ENCODE results near the gene ALOX15B.

DNA sequence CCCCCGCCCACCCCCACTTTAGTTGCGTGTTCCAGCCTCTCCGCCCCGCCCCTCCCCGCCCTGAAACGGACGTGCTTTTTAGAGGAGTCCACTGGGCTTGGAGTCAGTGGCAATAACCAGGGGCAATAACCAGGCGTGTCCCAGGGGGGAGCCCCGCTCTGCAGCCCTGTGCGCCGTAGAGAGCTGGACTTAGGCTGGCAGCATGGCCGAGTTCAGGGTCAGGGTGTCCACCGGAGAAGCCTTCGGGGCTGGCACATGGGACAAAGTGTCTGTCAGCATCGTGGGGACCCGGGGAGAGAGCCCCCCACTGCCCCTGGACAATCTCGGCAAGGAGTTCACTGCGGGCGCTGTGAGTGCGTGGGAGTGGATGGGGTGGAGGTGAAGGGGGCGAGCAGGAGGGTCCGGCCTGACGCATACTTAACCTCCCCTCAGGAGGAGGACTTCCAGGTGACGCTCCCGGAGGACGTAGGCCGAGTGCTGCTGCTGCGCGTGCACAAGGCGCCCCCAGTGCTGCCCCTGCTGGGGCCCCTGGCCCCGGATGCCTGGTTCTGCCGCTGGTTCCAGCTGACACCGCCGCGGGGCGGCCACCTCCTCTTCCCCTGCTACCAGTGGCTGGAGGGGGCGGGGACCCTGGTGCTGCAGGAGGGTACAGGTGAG, at the start of gene ALOX15B:
- TF ChIP-seq POLR2A (IDR thresholded peaks at IDR 0.05) (no peak), CTCF (IDR thresholded peaks at IDR 0.05) (no peak)
